NCI-H748 (cell line): ENCODE measurements around the gene GNGT1.

Experiments used
- DNase-seq: peaks from one replicate; lab custom pipeline; 2025; ENCODE audit not compliant: unreplicated experiment; lab: John Stamatoyannopoulos, UW

The GNGT1 gene

DNA sequence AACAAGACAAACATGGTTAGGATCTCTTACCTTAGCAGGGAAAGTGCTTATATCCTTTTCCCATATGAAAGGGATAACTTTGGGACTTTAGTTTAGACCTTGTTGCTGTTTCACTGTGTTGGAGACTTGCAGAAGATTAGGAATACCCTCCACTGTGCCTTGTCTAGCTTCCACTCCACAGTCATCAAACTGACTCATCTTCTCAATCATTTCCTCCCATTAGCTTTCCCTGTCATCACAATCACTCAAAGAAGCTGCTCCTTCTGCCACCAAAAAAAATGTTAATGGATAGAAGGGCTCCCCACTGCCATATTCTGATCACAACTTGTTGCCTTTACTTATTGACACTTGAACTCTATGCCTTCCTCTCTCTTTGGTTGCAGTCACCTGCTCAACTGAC lies 31.9 kb downstream of the GNGT1 start:
- no peak for DNase-seq

DNA sequence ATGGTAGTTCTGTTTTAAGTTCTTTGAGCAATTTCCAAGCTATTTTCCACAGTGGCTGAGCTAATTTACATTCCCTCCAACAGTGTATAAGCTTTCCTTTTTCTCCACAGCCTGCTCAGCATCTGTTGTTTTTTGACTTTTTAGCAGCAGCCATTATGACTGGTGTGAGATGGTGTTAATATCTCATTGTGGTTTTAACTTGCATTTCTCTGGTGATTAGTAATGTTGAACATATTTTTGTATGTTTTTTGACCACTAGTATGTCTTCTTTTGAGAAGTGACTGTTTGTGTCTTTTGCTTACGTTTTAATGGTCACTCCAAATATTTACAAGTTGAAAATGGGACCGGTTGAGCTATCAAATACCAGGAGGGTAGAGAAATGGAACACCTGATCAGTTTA lies 35.6 kb downstream of the GNGT1 start:
- no peak for DNase-seq

DNA sequence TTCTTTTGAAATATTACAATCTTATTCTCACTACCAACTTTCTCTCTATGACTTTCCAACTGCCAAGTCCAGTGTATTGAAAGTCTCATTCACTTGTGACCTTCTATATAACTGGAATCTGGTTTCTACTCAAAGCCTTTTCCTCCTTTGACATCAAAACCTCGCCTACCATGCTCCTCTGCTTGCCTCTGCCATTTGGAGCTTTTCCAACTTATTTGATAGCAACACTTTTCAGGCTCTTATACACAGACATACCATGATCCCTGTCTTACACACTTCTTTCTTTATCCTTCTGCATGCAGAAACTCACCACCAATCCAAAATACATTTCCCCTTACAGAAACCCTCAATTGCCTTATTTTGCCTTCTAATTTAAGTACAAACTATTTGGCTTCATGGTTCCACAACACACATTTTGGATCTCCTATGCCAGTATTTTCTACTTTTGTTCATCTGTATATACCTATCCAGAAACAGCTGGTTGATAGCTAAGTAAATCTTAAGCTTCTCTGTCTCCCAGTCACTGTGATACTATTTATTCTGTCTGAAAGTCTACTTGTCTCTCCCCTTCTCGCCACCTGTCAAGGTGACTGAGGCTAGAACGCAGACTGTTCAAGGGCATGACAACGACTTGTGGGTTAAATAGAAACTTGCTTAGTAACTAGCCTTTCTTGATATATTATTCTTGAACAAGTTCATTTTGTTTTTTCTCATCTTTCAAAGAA lies 37.6 kb downstream of the GNGT1 start:
- DNase-seq: no peak

DNA sequence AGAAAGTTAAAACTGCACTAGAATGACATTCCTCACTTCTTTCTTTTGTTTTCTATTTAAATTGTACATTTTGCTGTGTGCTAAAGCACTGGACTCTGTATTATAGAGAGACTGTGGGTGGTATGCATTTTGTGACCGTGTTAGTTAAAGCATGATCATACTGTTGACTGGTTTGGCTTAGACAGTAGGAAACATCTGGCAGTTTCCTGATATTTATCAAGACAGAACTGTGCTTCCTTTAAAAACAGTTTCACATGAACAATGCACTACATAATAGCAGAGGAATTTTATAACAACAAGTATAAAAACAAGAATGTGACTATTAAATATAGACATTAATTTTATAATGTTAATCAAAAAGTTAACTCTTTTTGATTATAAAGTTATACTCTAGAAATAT lies 38.3 kb downstream of the GNGT1 start:
- no peak for DNase-seq

DNA sequence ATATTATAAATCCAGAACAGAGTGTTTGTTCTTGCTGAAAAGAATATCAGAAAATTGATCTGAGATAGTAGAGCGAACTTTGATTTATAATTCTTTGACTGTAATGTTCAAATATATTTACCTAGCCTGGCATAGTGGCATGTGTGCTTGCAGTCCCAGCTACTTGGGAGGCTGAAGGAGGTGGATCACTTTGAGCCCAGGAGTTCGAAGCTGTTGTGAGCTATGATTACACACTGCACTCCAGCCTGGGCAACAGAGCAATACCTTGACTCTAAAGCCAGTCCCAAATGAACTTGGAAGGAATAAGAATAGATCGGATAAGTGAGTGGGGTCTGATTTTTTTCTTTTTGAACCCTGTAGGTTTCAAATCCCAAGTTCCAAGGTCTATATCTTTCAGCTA lies 38.7 kb downstream of the GNGT1 start:
- DNase-seq: no peak

DNA sequence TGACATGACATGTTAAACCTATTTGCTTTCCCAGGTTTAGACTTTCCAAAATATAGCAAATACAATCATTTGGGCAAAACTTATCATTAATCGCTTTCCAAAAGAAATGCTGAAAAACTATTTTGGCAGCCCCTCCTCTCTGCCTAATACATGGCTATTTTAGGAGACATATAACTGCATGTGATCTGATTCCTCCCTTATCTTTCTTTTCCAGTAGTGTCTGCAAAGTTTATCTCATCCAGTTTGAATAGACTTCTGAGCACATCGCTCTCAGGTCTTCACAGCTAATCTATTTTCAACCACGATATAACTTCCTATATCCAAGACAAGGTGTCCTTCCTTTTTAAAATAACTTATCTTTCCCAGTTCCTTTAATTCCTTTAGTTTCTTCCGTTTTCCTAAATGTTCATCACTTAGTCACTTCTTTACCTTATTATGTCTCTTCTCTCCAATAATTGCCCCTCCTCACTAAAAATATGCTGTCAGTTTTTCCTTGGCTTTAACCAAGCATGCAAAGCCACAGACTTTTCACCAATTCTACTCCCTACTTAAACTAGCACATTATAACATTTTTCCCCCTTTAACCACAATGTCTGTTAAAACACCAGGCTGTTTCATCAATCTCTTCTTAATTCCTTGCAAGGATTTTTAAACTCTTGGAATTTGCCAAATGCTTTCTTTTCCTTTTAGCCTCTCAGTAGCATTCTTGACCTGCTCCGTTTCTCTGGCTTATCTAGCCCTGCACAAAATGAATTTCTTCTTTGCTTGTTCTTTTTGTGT lies 39.6 kb downstream of the GNGT1 start:
- DNase-seq: no peak

DNA sequence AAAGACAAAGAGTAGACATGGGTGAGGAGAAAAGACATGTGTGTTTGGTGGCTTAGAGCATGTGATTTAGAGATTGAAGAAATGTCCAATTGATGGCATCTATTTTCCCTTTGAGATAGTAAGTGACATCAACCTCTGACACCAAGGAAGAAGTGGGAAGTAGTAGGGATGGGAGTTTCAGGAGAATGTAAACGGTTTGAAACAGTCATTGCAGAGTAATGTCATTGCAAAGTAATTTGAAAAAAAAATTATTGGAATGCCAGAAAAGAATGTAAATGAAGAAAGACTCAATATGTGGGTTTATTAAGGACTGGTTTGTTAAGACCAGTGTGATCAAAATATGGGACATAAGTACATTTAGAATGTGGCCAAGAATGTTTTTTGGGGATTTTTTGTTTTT lies 41.7 kb downstream of the GNGT1 start:
- no peak for DNase-seq

DNA sequence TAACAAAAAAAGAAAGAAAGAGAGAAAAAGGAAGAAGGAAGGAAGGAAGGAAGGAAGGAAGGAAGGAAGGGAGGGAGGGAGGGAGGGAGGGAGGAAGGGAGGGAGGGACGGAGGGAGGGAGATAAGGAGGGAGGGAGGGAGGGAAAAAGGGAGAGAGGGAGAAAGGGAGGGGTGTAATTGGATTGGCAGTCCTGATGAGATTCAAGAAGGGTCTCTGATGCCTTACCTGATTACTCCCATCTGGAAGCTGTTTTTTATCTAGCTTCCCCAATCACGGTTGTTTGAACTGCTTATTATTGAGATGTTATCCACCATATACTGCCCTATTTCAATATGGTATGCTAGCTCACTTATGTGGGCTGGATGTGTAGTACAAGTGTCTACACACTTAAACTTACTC lies 42.5 kb downstream of the GNGT1 start:
- no peak for DNase-seq

DNA sequence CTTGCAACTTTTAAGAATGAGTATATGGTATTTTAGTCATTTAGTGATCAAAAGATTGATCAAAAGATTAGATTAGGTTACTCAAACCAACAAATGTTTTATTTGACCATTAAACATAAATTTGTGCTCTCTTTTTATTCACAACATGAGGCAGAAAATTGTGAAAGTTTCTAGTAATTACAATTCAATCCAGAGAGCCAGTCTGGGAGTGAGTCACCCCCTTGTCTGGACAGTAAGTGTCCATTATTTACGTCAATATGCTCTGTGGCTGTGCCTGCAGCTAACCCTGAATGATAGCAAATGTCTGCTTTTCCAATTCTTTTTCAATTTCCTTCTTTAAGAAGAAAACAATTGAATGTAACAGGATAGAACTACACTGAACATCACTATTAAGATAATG lies 43.1 kb downstream of the GNGT1 start:
- DNase-seq: no peak

DNA sequence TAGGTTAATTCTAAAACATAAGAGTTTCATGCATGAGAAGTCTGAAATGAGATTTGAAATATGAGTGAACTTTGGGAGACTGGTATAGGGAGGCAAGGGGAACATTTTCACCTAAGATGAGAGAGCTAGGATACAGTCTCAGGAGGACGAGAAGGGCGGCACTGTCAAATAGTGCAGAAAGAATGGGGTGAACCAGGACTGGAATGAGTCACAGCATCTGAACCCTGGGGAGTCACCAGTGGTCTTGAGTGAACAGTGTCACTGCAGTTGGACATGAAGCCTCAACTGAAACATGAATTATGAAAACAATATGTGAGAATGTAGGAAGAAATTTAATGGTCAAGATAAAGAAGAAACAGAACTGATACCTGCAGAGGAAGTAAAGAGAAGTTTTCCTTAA lies 48.9 kb downstream of the GNGT1 start:
- no peak for DNase-seq

DNA sequence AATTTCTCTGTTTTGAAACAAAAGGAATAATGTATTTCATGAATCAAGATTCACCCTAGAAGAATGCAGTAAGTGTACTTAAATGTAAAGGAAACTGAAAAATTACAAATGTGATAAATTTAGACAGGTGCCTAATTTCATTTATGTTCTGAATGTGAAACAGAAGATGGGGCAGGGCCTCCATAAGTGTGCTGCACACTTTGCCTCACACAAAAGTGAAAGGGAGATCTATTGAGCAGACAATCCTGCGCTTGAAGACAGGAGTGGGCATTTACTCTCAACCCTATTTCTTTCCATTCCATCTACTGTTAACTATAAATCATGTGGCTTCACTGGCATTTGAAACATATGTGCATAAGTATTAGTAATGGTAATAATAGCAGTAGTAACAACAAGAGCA lies 51.4 kb downstream of the GNGT1 start:
- no peak for DNase-seq

DNA sequence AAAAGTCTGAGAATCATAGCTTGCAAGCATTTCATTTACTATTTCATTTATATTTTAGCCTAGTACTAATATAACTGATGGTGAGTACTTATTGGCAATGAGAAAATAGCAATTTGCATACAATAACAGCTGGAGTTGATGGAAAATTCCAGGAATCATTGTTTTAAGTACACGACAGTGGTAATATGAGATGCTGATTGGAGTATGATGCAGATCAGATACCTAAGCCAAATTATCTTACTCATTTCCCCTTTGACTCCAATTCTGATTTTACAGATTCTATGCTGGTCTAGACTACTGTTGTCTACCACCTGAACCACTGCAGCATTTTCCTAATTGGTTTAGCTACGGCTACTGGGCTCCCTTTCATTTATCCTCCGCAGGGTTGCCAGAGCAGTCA lies 51.8 kb downstream of the GNGT1 start:
- no peak for DNase-seq

DNA sequence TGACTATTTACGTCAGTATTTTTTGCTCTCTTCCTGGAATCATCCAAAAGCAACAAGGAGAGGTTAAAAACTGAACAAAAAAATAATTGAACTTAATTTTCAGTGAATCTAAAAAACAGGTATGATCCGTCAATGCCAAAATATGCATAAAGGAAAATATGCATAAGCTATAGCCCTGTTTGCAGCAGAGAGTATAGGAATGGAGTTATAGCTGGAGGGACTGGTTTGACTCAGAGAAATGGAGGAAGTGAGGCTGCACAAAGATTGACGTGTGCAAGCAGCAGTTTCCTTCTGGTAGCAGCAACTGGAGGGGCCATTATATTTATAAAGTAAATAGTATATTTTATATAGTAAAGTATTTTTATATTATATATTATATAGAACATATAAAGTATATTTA lies 52.3 kb downstream of the GNGT1 start:
- no peak for DNase-seq
